HepG2 (cell line): ENCODE data around the gene AP4M1. TPM values are rescaled to one million over a fixed set of nuclear protein-coding genes. Genes with fewer than 3 reads are reported as not detected.
A peak's percentile ranks its signal among the peaks of the same experiment; 100 is the strongest.

ENCODE experiments used
- ARID5B ChIP-seq: IDR thresholded peaks from 2 replicates; pipeline ENCODE4 v1.4.0; 2020; ENCODE audit warnings: mild to moderate bottlenecking, missing genetic modification reagents
- DNMT3B ChIP-seq: conservative IDR thresholded peaks from 2 replicates; pipeline ENCODE4 v1.6.1; 2016; ENCODE audit warnings: missing biosample characterization, control low read depth
- FLYWCH1 ChIP-seq: sonication (generic); formaldehyde crosslinking; IDR thresholded peaks from 2 replicates; pipeline ENCODE4 v1.8.1; 2023; ENCODE audit warnings: mild to moderate bottlenecking, missing genetic modification reagents
- GRHL1 ChIP-seq: sonication (generic); formaldehyde crosslinking; conservative IDR thresholded peaks from 2 replicates; pipeline ENCODE4 v1.8.0; 2022; ENCODE audit warnings: missing genetic modification reagents
- HBP1 ChIP-seq: IDR thresholded peaks from 2 replicates; pipeline ENCODE4 v1.6.1; 2016; ENCODE audit warnings: low read depth, control low read depth
- MAZ ChIP-seq, 2 experiments: sonication (generic) in 1 of 2; formaldehyde crosslinking in 1 of 2; IDR thresholded peaks; 2 replicates each; pipeline versions ENCODE4 v1.5.0 to v1.6.1; 2012 to 2020; ENCODE audit warnings: low read depth in 2 of 2, mild to moderate bottlenecking in 2 of 2, borderline replicate concordance in 1 of 2, improper control_type of control experiment in 1 of 2, low read length in 1 of 2, missing genetic modification reagents in 1 of 2, moderate library complexity in 1 of 2
- PBX3 ChIP-seq: sonication (generic); formaldehyde crosslinking; IDR thresholded peaks from 2 replicates; pipeline ENCODE4 v1.8.1; 2023; ENCODE audit warnings: missing genetic modification reagents, inconsistent platforms, borderline replicate concordance
- PHF8 ChIP-seq: sonication (generic); formaldehyde crosslinking; IDR thresholded peaks from 2 replicates; pipeline ENCODE4 v1.5.0; 2020; ENCODE audit warnings: missing genetic modification reagents
- TOE1 ChIP-seq: sonication (generic); formaldehyde crosslinking; IDR thresholded peaks from 2 replicates; pipeline ENCODE4 v1.4.0; 2020; ENCODE audit warnings: mild to moderate bottlenecking, missing genetic modification reagents
- YEATS2 ChIP-seq: sonication (generic); formaldehyde crosslinking; IDR thresholded peaks from 2 replicates; pipeline ENCODE4 v1.4.0; 2020; ENCODE audit warnings: missing genetic modification reagents, borderline replicate concordance
- ZNF224 ChIP-seq: sonication (generic); formaldehyde crosslinking; IDR thresholded peaks from 2 replicates; pipeline ENCODE4 v1.5.0; 2020; ENCODE audit warnings: mild to moderate bottlenecking, missing genetic modification reagents
- ZNF296 ChIP-seq: sonication (generic); formaldehyde crosslinking; conservative IDR thresholded peaks from 2 replicates; pipeline ENCODE4 v1.5.0; 2020; ENCODE audit warnings: mild to moderate bottlenecking, missing genetic modification reagents
- ZNF329 ChIP-seq: sonication (generic); formaldehyde crosslinking; IDR thresholded peaks from 2 replicates; pipeline ENCODE4 v1.9.0; 2021; ENCODE audit warnings: low read depth, mild to moderate bottlenecking, missing genetic modification reagents
- ZNF616 ChIP-seq: sonication (generic); formaldehyde crosslinking; IDR thresholded peaks from 2 replicates; pipeline ENCODE4 v1.5.0; 2020; ENCODE audit warnings: low read depth, mild to moderate bottlenecking, missing genetic modification reagents
- polyA plus RNA-seq, 8 experiments: library from polyadenylated mRNA; depleted of rRNA in 3 of 8; stranded (reverse) in 7 of 8; unstranded in 1 of 8; fragments of >200 nt; fragmentation: Illumina TruSeq in 4 of 8; extraction: Trizol in 4 of 8; gene quantifications; 2 replicates each; pipeline versions ENCODE4 v1.2.1 to v1.2.3, GENCODE V29; 2011 to 2016; ENCODE audit warnings: low read depth in 4 of 8, missing spikeins in 1 of 8, mixed read lengths in 1 of 8; ENCODE audit not compliant: insufficient read depth in 1 of 8
- total RNA-seq, 5 experiments: library from RNA; depleted of rRNA; stranded (reverse); fragments of >200 nt; fragmentation: Illumina TruSeq; extraction: Trizol; gene quantifications; 2 replicates each; pipeline ENCODE4 v1.2.3, GENCODE V29; 2016; ENCODE audit warnings: low read depth in 1 of 5
- TF ChIP-seq, protein P1 (sequence below): sonication (generic); formaldehyde crosslinking; IDR thresholded peaks from 2 replicates; pipeline ENCODE4 v1.4.0; 2020; ENCODE audit warnings: missing genetic modification reagents, borderline replicate concordance

Gene AP4M1
- total and polyA plus RNA-seq, 2 of the 13 experiments (the other 11 are each of a cell fraction or from before 2014, with no cell fraction given) = 6.3 to 9.7 TPM

DNA sequence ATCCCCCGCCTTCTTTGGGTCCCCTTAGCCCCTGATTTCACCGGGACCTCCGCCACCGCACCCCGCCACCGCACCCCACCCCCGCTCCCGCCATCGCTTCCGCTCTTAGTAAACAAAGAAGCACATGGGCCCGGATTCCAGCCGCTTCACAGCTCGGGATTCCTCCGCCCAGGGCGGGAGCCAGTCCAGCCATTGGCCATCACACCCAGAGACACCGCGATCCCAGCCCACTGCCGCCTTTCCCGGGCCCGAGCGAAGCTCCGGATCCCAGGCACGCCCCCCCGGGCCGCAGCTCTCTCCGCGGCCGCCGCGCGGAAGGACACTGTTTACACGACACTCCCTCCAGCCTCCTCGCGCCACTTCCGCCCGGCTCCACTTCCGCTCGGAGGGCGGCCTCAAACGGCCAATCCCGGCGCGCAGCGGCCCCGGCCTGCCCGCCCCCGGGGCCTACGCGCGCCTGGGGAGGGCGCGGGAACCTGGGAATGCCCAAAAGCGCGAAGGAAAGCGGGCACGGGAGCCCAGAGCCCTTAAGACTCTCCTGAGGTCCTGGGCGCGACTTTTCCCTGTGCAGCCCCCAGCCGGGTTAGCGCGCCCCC lies 925 bp upstream of the AP4M1 start (continued):
- TF ChIP-seq HBP1 (CRISPR knock-in tag) (peak; percentile 73), ARID5B (CRISPR knock-in tag) (peak; percentile 79; the same call in 1 of the 2 replicates), PHF8 (CRISPR knock-in tag) (peak; percentile 53; the same call in 1 of the 2 replicates), ZNF616 (CRISPR knock-in tag) (peak; percentile 63; the same call in 1 of the 2 replicates), GRHL1 (CRISPR knock-in tag) (no peak), TOE1 (CRISPR knock-in tag) (no peak), ZNF329 (CRISPR knock-in tag) (peak; percentile 64; the same call in 1 of the 2 replicates), PBX3 (CRISPR knock-in tag) (no peak), FLYWCH1 (no peak; the same call in 1 of the 2 replicates), ZNF224 (CRISPR knock-in tag) (0 out of 2 replicates have a peak, but pooled peaks have one; percentile 22), ZNF296 (no peak), MAZ (IDR thresholded peaks at IDR 0.05; ENCODE audit: borderline replicate concordance, low read depth, low read length) (peak; percentile 84; the same call in 1 of the 2 replicates), MAZ (CRISPR knock-in tag; IDR thresholded peaks at IDR 0.05; ENCODE audit: low read depth) (peak; percentile 92), YEATS2 (peak; percentile 95), DNMT3B (CRISPR knock-in tag) (0 out of 2 replicates have a peak, but pooled peaks have one; percentile 42)
- TF ChIP-seq, protein P1, sequence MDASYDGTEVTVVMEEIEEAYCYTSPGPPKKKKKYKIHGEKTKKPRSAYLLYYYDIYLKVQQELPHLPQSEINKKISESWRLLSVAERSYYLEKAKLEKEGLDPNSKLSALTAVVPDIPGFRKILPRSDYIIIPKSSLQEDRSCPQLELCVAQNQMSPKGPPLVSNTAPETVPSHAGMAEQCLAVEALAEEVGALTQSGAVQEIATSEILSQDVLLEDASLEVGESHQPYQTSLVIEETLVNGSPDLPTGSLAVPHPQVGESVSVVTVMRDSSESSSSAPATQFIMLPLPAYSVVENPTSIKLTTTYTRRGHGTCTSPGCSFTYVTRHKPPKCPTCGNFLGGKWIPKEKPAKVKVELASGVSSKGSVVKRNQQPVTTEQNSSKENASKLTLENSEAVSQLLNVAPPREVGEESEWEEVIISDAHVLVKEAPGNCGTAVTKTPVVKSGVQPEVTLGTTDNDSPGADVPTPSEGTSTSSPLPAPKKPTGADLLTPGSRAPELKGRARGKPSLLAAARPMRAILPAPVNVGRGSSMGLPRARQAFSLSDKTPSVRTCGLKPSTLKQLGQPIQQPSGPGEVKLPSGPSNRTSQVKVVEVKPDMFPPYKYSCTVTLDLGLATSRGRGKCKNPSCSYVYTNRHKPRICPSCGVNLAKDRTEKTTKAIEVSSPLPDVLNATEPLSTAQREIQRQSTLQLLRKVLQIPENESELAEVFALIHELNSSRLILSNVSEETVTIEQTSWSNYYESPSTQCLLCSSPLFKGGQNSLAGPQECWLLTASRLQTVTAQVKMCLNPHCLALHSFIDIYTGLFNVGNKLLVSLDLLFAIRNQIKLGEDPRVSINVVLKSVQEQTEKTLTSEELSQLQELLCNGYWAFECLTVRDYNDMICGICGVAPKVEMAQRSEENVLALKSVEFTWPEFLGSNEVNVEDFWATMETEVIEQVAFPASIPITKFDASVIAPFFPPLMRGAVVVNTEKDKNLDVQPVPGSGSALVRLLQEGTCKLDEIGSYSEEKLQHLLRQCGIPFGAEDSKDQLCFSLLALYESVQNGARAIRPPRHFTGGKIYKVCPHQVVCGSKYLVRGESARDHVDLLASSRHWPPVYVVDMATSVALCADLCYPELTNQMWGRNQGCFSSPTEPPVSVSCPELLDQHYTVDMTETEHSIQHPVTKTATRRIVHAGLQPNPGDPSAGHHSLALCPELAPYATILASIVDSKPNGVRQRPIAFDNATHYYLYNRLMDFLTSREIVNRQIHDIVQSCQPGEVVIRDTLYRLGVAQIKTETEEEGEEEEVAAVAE = peak; percentile 66; the same call in 1 of the 2 replicates
